Activated T-helper 1 cell treated with anti-CD3 and anti-CD28 coated beads, Interleukin-12 subunit alpha, Interleukin-12 subunit beta, Interleukin-2, Interleukin-4 antibody, amounts not matched to agents 30 ng/mL and 10 ng/mL and 1 ng/mL, durations not matched to agents 14 hours and 24 hours and 36 hours (primary cell): ENCODE data around the gene CLEC1B. TPM values are rescaled to one million over a fixed set of nuclear protein-coding genes. Genes with fewer than 3 reads are reported as not detected.
"Not testable (repeated sequence)": the region's sequence is repeated elsewhere in the genome, so short reads cannot be mapped to it uniquely, and the experiment has no call there.

Experiments used
- DNase-seq: peaks from one replicate; pipeline ENCODE4 v3.0.0; 2021; ENCODE audit warnings: low spot score
- H3K27ac Mint-ChIP-seq: one replicate; pipeline ENCODE4 v1.8.0; 2021; ENCODE audit warnings: mild to moderate bottlenecking, mixed read lengths
- H3K27me3 Mint-ChIP-seq: one replicate; pipeline ENCODE4 v1.8.0; 2022; ENCODE audit warnings: mild to moderate bottlenecking, moderate library complexity, mixed read lengths; ENCODE audit not compliant: insufficient read depth
- H3K36me3 Mint-ChIP-seq: one replicate; pipeline ENCODE4 v1.8.0; 2021; ENCODE audit warnings: low read depth, mixed read lengths
- H3K4me1 Mint-ChIP-seq: one replicate; pipeline ENCODE4 v1.8.0; 2021; ENCODE audit warnings: low read depth, mixed read lengths
- H3K4me3 Mint-ChIP-seq: one replicate; pipeline ENCODE4 v1.8.0; 2021; ENCODE audit warnings: mild to moderate bottlenecking, moderate library complexity, mixed read lengths
- H3K9me3 Mint-ChIP-seq: one replicate; pipeline ENCODE4 v1.8.0; 2021; ENCODE audit warnings: mixed read lengths
- intact Hi-C: fragments of 100-400 bp; cut with micrococcal nuclease; formaldehyde crosslinking; loops from one replicate; pipeline ENCODE4 v1.15.1; 2024
- total RNA-seq: library from RNA; stranded (reverse); gene quantifications from 2 replicates; pipeline ENCODE4 v1.2.3, GENCODE V29; 2022

Gene CLEC1B
- not detected in 2 replicates for total RNA-seq

DNA sequence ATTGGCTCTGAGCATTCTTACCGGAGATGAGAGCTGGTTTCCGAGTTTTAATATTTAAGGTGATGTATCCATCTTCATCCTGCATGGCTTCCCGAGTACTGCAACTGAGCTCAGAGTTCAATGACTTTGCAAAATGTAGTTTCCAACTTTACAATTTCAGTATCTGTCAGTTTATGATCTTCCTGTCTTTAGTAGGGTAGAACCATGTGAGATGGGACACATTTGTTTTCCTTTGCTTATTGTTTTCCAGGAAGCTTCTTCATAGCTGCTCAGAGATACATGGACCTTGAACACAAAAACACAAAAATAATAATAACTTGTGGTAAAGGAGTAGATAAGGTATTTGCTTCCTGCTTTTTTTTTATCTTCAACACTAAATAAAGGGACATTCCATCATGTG lies at the start of gene CLEC1B:
CLEC1B (minus strand) TSS at position 106 of the 400 bp plus-strand sequence; CDS start at position 85, 21 bp downstream.
- Mint-ChIP-seq H3K36me3 (no peaks in the 10 kb centered on the region), H3K4me1 (no peaks in the 10 kb centered on the region), H3K4me3 (no peak within 1 kb of the TSS), H3K9me3 (no peaks in the 10 kb centered on the region), H3K27ac (no peak within 1 kb of the TSS), H3K27me3 (peaks cover 38% of the 10 kb centered on the region)
- intact Hi-C loops: loop anchor here (2.0 kb wide), 1 partner anchor 40 kb away; no protein-coding TSS in a partner anchor
- no peak for DNase-seq

DNA sequence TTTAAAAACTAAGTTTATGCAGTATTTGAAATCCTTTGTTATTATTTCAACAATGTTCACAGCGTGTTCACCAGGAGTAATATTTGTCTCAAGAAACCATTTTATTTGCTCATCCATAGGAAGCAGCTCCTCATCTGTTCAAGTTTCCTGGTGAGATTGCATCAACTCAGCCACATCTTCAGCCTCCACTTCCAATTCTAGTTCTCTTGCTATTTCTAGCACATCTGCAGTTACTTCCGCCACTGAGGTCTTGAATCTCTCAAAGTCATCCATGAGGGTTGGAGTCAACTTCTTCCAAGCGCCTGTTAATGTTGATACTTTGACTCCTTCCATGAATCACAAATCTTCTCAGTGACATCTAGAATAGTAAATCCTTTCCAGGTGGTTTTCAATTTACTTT lies 49.6 kb upstream of the CLEC1B start:
- DNase-seq: no peak
- Mint-ChIP-seq H3K27ac (no peak overlapping the region), H3K9me3 (no peaks in the 10 kb centered on the region), H3K4me1 (peaks cover 8% of the 10 kb centered on the region), H3K27me3 (peaks cover 34% of the 10 kb centered on the region), H3K36me3 (no peaks in the 10 kb centered on the region), H3K4me3 (no peak overlapping the region)
- intact Hi-C loops: no loop called here

DNA sequence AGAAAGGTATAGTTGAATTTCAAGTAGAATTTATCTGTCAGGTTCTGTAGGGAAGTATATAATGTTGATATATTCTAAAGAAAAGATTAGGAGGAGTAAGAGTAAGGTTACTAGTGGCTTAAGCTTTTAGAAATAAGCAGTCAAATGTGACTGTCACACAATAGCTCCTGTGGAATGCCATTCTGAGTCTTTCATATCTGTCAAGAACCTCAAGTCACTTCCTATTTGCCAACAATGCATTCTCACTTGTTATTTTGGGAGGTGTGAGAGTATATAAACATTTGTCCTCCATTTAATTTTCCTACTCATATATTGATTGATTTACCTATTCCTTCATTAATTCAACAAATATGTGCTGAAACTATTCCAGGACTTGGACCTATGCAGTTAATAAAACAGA lies 43.2 kb upstream of the CLEC1B start:
- Mint-ChIP-seq H3K27me3 (peaks cover 35% of the 10 kb centered on the region), H3K9me3 (no peaks in the 10 kb centered on the region), H3K36me3 (no peaks in the 10 kb centered on the region), H3K4me1 (no peaks in the 10 kb centered on the region), H3K27ac (no peak overlapping the region), H3K4me3 (no peak overlapping the region)
- intact Hi-C loops: no loop called here
- DNase-seq: no peak

DNA sequence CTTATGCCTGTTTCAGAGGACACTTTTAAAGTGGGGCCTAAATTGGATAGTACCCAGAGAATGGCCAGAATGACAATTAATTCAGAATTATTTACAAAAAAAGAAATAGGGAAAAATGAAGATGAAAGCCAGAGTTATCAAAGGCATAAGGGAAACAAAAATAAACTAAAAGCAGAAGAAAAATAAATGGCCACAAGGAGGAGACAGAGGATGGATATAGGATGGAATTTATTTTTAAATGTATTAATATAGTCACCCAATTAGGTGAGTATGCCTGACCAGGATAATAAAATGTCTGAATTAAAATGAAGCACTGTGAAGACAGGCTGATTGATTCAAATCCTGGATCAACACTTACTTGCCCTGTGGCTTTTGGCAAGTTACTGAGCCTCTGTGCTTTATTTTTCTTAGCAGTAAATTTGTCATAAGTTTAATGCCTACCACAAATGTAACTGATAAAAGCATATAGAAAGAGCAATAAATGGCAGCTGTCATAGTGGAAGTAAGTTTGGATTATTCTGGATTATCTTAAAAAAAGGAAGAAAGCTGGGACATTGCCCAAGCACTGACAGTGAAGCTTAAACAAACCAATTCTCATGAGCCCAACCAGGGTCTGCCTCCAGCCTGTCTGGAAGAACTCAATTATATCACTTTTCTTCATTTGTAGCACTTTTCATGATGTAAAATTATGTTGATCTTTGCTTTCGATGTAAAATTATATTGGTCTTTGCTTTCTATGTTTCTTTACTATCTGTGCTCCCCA lies 35.0 kb upstream of the CLEC1B start:
- intact Hi-C loops: loop anchor here (1.0 kb wide), 1 partner anchor 106 kb away; no protein-coding TSS in a partner anchor
- Mint-ChIP-seq H3K36me3 (no peaks in the 10 kb centered on the region), H3K4me3 (no peak overlapping the region), H3K27me3 (peaks cover 8% of the 10 kb centered on the region), H3K9me3 (no peaks in the 10 kb centered on the region), H3K27ac (no peak overlapping the region), H3K4me1 (no peaks in the 10 kb centered on the region)
- no peak for DNase-seq

DNA sequence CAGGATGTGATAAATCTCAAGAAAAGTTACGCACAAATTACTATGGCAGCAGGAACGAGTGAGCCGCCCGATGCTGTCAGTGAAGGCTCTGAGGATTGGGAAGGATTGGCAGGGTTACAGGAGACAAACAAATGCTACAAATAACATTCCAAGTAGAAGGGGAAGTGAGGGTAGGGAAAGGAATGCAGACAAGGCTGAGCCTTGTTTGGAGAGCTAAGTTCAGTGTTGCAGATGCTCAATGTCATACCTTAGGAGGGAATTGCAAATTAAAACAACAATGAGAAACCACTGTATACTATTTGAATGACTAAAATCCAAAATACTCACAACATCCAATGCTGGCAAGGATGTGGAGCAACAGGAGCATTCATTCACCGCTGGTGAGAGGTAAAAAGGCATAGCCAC lies 32.9 kb upstream of the CLEC1B start:
- intact Hi-C loops: no loop called here
- Mint-ChIP-seq H3K27me3 (peaks cover 8% of the 10 kb centered on the region), H3K9me3 (no peaks in the 10 kb centered on the region), H3K4me1 (no peaks in the 10 kb centered on the region), H3K4me3 (no peak overlapping the region), H3K36me3 (no peaks in the 10 kb centered on the region), H3K27ac (no peak overlapping the region)
- no peak for DNase-seq

DNA sequence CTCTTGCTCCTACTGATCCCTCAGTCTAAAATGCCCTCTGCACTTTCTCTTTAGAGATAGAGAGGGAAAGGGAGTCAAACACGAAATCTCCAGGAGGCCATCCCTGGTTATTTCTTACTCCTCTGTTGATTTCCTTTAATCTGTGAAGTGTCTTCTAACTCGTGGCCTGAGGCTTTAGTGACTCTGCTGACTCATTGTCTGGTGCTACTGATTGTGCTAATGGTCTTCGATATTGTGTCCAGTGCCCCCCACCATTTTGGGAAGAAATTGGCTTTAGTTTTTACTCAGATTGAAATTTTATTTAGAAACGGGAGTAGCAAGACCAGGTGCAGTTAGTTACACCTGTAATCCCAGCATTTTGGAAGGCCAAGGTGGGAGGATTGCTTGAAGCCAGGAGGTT lies 32.4 kb upstream of the CLEC1B start:
- intact Hi-C loops: no loop called here
- no peaks in the 10 kb centered on the region for H3K4me1 Mint-ChIP-seq
- H3K36me3 Mint-ChIP-seq: no peaks in the 10 kb centered on the region
- H3K27ac Mint-ChIP-seq: no peak overlapping the region
- H3K4me3 Mint-ChIP-seq: no peak overlapping the region
- peaks cover 8% of the 10 kb centered on the region for H3K27me3 Mint-ChIP-seq
- no peaks in the 10 kb centered on the region for H3K9me3 Mint-ChIP-seq
- no peak for DNase-seq

DNA sequence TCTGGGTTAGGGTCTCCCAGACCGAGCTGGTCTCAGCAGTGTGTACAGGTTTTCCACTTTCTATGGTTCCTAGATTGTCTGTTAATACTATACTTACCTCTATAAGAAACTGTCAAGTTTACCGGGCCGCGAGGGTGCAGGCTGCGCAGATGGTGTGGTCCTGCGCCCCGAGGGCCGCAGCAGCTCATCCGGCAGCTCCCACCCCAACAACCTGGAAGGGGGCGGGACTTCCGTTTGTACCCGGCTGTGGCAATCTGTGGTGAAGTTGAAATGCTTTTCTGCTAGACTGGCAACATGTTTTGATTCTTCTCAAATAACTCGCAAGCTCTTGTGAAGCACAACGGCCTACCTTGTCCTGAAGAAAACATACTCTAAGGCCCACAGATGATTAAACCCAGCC lies 31.5 kb upstream of the CLEC1B start, which contains the start of gene CLEC9A:
CLEC9A (plus strand) TSS at position 237 of the 400 bp plus-strand sequence. CDS start 22,006 bp downstream, outside the sequence.
- Mint-ChIP-seq H3K4me1 (no peaks in the 10 kb centered on the region), H3K27ac (no peak within 1 kb of the TSS), H3K9me3 (no peaks in the 10 kb centered on the region), H3K36me3 (no peaks in the 10 kb centered on the region), H3K27me3 (peaks cover 8% of the 10 kb centered on the region), H3K4me3 (no peak within 1 kb of the TSS)
- DNase-seq: no peak
- intact Hi-C loops: no loop called here

DNA sequence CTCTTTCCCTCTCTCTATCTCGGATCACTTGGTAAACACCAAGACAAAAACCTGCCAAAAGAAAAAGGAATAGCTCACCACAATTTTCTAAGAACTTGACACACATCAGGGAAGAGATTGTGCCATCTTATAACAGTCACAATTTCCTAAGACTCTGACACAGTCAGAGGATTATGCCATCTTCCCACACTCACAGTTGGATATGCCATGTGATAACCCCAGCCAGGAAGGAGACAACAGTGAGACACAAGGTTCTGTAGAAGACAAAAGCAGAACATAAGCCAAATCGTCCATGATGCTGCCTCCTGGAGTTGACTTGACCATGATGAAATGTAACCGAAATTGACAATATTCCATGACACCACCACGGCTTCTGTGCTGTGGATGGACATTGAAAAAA lies 28.8 kb upstream of the CLEC1B start:
- Mint-ChIP-seq H3K27ac (no peak overlapping the region), H3K4me1 (no peaks in the 10 kb centered on the region), H3K27me3 (peaks cover 10% of the 10 kb centered on the region), H3K36me3 (no peaks in the 10 kb centered on the region), H3K9me3 (no peaks in the 10 kb centered on the region), H3K4me3 (no peak overlapping the region)
- intact Hi-C loops: no loop called here
- no peak for DNase-seq

DNA sequence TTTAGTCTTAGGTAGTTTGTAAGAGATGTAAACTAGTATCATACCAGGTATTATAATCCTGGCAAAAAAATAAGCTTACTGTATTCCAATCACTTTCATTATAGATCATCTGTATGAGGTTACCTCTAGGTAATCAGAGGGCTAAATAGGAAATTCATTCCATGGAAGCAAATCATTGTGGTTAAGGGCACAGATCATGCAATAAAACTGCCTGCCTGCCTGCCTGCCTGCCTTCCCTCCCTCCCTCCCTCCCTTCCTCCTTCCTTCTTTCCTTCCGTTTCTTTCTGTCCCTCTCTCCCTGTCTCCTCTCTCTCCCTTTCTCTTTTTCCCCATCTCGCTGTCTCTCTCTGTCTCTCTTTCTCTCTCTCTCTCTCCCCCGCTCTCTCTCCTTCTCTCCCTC lies 28.4 kb upstream of the CLEC1B start:
- Mint-ChIP-seq H3K4me3 (no peak overlapping the region), H3K27ac (no peak overlapping the region), H3K9me3 (no peaks in the 10 kb centered on the region), H3K4me1 (no peaks in the 10 kb centered on the region), H3K36me3 (no peaks in the 10 kb centered on the region), H3K27me3 (peaks cover 10% of the 10 kb centered on the region)
- intact Hi-C loops: no loop called here
- DNase-seq: no peak

DNA sequence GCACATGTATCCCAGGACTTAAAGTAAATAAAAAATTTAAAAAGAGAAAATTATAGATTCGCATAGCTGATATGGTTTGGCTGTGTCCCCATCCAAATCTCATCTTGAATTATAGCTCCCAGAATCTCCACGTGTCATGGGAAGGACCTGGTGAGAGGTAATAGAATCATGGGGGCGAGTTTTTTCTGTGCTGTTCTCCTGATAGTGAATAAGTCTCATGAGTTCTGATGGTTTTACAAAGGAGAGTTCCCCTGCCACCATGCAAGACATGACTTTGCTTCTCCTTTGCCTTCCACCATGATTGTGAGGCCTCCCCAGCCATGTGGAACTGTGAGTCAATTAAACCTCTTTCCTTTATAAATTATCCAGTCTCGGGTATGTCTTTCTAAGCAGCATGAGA lies 27.7 kb upstream of the CLEC1B start:
- intact Hi-C loops, H3K9me3 Mint-ChIP-seq, H3K27me3 Mint-ChIP-seq, H3K27ac Mint-ChIP-seq, H3K4me1 Mint-ChIP-seq, DNase-seq, H3K36me3 Mint-ChIP-seq, H3K4me3 Mint-ChIP-seq: not testable (repeated sequence)

DNA sequence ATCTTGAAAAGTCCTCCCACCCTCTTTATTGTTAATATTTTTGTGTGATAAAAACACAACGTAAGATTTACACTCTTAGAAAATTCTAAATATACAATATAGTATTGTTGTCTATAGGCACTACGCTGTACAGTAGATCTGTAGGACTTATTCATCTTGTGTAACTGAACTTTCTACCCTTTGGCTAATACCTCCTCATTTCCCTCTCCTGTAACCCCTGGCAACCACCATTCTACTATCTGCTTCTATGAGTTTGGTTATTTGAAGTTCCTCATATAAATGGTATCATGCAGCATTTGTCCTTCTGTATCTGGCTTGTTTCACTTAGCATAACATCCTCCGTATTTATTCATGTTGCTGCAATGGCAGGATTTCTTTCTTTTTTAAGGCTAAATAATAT lies 26.3 kb upstream of the CLEC1B start:
- Mint-ChIP-seq H3K27ac (no peak overlapping the region), H3K4me3 (no peak overlapping the region), H3K9me3 (no peaks in the 10 kb centered on the region), H3K27me3 (peaks cover 10% of the 10 kb centered on the region), H3K4me1 (no peaks in the 10 kb centered on the region), H3K36me3 (no peaks in the 10 kb centered on the region)
- intact Hi-C loops: no loop called here
- no peak for DNase-seq

DNA sequence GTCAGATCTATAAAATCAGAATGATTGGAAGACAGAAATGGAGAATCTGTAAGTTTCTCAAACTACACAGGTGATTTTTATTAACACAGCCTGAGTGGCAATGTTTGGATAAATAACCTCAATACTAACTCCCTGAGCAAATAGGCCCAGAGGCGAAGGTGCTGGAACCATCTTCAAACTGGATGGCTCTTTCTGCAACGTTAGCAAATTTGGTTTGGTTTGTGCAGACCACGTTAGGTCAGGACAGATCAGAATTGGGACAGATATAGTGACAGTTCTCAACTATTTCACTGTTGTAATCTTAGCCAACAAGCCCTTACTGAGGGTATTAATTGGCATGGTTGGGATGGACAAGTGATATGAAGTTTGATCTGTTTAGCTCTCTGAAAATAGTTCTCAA lies 22.4 kb upstream of the CLEC1B start:
- H3K36me3 Mint-ChIP-seq: no peaks in the 10 kb centered on the region
- DNase-seq: no peak
- peaks cover 5% of the 10 kb centered on the region for H3K27me3 Mint-ChIP-seq
- no peak overlapping the region for H3K27ac Mint-ChIP-seq
- H3K4me1 Mint-ChIP-seq: no peaks in the 10 kb centered on the region
- intact Hi-C loops: no loop called here
- H3K9me3 Mint-ChIP-seq: no peaks in the 10 kb centered on the region
- H3K4me3 Mint-ChIP-seq: no peak overlapping the region

DNA sequence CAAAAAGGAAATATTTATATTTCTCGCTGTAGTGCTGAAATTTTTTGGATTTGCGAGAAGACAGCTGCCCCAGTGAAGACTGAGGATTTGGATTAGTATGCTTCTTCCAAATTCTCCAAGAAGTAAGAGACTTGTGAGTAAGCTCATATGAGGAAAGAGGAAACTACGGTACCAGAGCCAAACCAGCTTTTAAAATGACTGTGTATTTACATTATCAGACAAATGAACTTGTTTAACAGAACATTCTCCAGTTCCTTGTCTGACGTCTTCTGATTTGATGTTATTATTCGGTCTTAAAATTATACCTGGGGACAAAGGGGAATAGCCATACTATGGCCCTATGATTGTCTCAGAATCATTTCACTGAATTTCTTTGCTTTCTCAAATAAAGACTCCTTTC lies 19.5 kb upstream of the CLEC1B start:
- Mint-ChIP-seq H3K9me3 (no peaks in the 10 kb centered on the region), H3K27ac (no peak overlapping the region), H3K4me1 (no peaks in the 10 kb centered on the region), H3K36me3 (no peaks in the 10 kb centered on the region), H3K4me3 (no peak overlapping the region), H3K27me3 (peaks cover 14% of the 10 kb centered on the region)
- intact Hi-C loops: no loop called here
- DNase-seq: no peak

DNA sequence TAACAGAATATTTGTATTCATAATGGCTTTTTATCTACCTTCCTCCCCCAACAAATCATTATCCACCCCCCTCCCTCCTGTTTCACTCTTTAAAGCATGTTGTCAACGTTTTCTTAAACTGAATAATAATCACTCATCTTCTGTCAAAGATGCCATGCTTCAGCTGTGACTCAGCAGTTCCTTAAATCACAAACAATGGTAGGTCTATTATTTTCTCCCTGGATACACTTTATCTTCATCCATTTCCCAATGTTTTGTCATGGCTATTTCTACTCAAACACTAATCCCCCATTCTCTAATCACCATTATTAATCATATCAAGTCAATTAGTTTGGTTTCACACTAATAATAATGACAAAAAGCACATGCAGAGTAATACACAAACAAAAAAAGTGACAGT lies 18.0 kb upstream of the CLEC1B start:
- Mint-ChIP-seq H3K9me3 (no peaks in the 10 kb centered on the region), H3K36me3 (no peaks in the 10 kb centered on the region), H3K27ac (no peak overlapping the region), H3K4me3 (no peak overlapping the region), H3K4me1 (no peaks in the 10 kb centered on the region), H3K27me3 (peaks cover 23% of the 10 kb centered on the region)
- intact Hi-C loops: no loop called here
- DNase-seq: no peak
